VCaP (cell line): ENCODE measurements around the gene CCNF.

ENCODE experiments used
- H3K27ac ChIP-seq: fragments of 450-650 bp; 2 replicates; pipeline ENCODE4 v1.5.1; 2017
- TF ChIP-seq, protein P1 (sequence below): fragments of 450-650 bp; conservative IDR thresholded peaks from 2 replicates; pipeline ENCODE4 v1.5.1; 2017; ENCODE audit warnings: mild to moderate bottlenecking, moderate library complexity

CCNF gene

DNA sequence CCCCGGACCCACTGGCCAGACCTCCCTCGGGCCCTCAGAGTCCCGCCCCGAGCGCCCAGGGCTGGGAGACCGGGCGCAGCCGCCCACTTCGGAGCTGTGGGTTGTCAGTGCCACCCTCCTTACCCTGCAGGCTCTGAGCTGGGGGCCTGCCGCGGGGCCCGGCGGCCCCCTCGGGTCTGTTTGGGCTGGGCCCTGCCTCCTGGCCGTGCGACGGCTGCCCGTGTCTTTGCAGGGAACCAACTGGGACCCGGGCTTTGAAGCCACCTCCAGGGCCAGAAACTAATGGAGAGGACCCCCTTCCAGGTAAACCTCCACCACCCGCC is 31.1 kb downstream of the CCNF start:
- H3K27ac ChIP-seq, result peak overlapping the region; percentile 72
- TF ChIP-seq, protein P1, sequence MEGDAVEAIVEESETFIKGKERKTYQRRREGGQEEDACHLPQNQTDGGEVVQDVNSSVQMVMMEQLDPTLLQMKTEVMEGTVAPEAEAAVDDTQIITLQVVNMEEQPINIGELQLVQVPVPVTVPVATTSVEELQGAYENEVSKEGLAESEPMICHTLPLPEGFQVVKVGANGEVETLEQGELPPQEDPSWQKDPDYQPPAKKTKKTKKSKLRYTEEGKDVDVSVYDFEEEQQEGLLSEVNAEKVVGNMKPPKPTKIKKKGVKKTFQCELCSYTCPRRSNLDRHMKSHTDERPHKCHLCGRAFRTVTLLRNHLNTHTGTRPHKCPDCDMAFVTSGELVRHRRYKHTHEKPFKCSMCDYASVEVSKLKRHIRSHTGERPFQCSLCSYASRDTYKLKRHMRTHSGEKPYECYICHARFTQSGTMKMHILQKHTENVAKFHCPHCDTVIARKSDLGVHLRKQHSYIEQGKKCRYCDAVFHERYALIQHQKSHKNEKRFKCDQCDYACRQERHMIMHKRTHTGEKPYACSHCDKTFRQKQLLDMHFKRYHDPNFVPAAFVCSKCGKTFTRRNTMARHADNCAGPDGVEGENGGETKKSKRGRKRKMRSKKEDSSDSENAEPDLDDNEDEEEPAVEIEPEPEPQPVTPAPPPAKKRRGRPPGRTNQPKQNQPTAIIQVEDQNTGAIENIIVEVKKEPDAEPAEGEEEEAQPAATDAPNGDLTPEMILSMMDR, result no peak

DNA sequence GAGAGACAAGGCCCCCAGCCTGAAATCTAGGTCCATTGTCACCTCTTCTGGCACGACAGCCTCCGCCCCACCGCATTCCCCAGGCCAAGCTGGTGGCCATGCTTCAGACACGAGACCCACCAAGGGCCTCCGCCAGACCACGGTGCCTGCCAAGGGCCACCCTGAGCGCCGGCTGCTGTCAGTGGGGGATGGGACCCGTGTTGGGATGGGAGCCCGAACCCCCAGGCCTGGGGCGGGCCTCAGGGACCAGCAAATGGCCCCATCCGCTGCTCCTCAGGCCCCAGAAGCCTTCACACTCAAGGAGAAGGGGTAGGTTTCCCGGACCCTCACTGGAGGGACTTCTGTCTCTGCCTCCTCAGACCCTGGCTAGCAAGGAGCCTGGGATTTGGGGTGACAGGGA is 31.7 kb downstream of the CCNF start:
- peak overlapping the region; percentile 72; the same call in 1 of the 2 replicates for H3K27ac ChIP-seq
- TF ChIP-seq, protein P1, result no peak

GRCh38 chr16:2462031-2462866 is 33.0 kb downstream of the CCNF start:
- TF ChIP-seq, protein P1, result no peak
- H3K27ac ChIP-seq, result no peak overlapping the region

- H3K27ac ChIP-seq, result no peak overlapping the region
- TF ChIP-seq, protein P1, result no peak
These were observed 35.1 kb downstream of the CCNF start for GRCh38 chr16:2464333-2464732.

- TF ChIP-seq, protein P1, result no peak; the same call in 1 of the 2 replicates
- H3K27ac ChIP-seq, result no peak overlapping the region
These were observed 36.6 kb downstream of the CCNF start for GRCh38 chr16:2465653-2466415.

DNA sequence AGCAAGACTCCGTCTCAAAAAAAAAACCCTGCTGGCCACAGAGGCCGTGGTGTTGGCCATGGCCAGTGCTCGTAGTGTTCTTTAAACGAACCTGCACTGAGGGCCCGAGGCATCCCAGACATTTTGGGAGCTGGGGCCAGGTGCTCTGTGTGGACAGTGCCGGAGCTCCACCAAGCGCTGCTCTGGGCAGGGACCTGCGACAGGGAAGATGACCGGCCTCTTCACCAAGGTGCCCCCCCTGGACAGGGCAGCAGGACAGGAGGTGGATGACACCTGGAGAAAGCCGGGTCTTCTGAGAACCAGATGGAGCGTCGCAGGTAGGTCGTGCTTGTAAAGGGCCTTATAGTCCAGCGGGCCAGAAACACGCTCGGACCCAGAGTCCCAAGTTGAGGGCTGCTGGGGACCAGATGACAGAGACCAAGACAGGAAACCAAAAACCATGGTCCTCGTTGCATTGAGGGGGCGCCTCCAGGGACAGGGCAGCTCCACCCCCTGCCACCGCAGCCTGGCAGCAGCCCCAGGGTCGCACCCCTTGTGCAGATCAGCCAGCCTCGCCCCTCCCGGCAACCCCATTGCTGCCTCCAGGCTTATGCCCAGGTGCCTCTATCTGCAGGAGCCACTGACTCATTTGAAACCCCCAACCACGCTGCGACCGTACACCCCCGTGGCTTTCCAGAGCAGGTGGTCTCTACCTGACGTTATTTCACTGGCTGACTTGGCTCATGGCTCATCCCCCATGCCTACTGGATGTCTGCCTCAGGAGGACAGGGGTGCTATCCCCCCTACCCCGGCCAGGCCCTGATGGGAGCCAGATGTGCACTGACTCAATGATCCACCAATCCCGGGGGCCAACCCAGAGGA is 37.6 kb downstream of the CCNF start:
- peak overlapping the region; percentile 81 for H3K27ac ChIP-seq
- TF ChIP-seq, protein P1, result no peak
